K562 (cell line): ENCODE measurements around the gene HCN1. TPM values are rescaled to one million over a fixed set of nuclear protein-coding genes. Genes with fewer than 3 reads are reported as not detected.

Experiments
- HDGF ChIP-seq: fragments of 450-650 bp; IDR thresholded peaks from 2 replicates; pipeline ENCODE4 v1.6.1; 2016
- SFPQ ChIP-seq: fragments of 200-400 bp; formaldehyde crosslinking; IDR thresholded peaks from 2 replicates; pipeline ENCODE4 v1.6.1; 2017; ENCODE audit warnings: mild to moderate bottlenecking, low read depth, low read length, moderate library complexity
- ZNF512 ChIP-seq: IDR thresholded peaks from 2 replicates; pipeline ENCODE4 v1.6.1; 2016; ENCODE audit warnings: missing genetic modification characterization, missing compliant biosample characterization
- ZNF644 ChIP-seq: fragments of 200-800 bp; sonication (Bioruptor generic); IDR thresholded peaks from 2 replicates; pipeline ENCODE4 v1.6.1; 2016; ENCODE audit warnings: low read depth, missing genetic modification characterization, missing compliant biosample characterization
- polyA plus RNA-seq, 8 experiments: library from polyadenylated mRNA; depleted of rRNA in 4 of 8; stranded (reverse) in 5 of 8; unstranded in 3 of 8; fragments of >200 nt; fragmentation: Nextera tagmentation in 2 of 8; fragmentation: Illumina TruSeq in 1 of 8; extraction: Ambion mirVana in 2 of 8; extraction: Trizol in 1 of 8; gene quantifications; 2 replicates each; pipeline versions ENCODE4 v1.2.1 to v1.2.3, GENCODE V29; 2011 to 2014; ENCODE audit warnings: inconsistent platforms in 1 of 8, missing spikeins in 1 of 8
- total RNA-seq, 7 experiments: library from RNA; depleted of rRNA in 6 of 7; stranded (reverse); fragments of >200 nt in 6 of 7; fragmentation: Illumina TruSeq in 2 of 7; extraction: Trizol in 2 of 7; gene quantifications; 2 replicates each; pipeline versions ENCODE4 v1.2.1 to v1.2.3, GENCODE V29; 2011 to 2021; ENCODE audit warnings: low replicate concordance in 1 of 7
- TF ChIP-seq, protein P1 (sequence below): fragments of 200-800 bp; sonication (Bioruptor generic); IDR thresholded peaks from 2 replicates; pipeline ENCODE4 v1.6.1; 2016; ENCODE audit warnings: missing genetic modification characterization, missing compliant biosample characterization

HCN1 gene
- total and polyA plus RNA-seq, 9 of the 15 experiments (the other 6 are each of a cell fraction or from before 2014, with no cell fraction given) = not detected

DNA sequence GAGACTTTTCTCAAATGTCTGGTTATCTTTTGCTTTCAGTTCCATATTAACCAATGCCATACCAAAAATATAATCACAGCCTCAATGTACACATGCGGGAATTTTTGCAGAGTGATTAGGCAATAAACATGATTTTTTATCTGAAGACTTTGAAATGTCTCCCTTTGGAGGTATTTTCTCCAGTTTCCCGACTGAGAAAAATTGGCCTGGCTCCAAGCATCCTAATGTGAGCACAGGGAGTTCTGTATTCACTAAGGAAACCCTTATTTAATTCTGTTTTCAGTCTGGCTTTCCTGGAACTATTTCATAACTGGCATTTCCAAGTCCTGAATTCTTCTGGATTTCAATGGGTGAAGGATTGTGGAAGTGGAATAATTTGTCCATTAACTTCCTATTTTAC is 8.5 kb downstream of the HCN1 start (continued):
- TF ChIP-seq SFPQ (no peak), HDGF (no peak), ZNF644 (tag) (no peak), ZNF512 (tag) (no peak)
- TF ChIP-seq, protein P1, sequence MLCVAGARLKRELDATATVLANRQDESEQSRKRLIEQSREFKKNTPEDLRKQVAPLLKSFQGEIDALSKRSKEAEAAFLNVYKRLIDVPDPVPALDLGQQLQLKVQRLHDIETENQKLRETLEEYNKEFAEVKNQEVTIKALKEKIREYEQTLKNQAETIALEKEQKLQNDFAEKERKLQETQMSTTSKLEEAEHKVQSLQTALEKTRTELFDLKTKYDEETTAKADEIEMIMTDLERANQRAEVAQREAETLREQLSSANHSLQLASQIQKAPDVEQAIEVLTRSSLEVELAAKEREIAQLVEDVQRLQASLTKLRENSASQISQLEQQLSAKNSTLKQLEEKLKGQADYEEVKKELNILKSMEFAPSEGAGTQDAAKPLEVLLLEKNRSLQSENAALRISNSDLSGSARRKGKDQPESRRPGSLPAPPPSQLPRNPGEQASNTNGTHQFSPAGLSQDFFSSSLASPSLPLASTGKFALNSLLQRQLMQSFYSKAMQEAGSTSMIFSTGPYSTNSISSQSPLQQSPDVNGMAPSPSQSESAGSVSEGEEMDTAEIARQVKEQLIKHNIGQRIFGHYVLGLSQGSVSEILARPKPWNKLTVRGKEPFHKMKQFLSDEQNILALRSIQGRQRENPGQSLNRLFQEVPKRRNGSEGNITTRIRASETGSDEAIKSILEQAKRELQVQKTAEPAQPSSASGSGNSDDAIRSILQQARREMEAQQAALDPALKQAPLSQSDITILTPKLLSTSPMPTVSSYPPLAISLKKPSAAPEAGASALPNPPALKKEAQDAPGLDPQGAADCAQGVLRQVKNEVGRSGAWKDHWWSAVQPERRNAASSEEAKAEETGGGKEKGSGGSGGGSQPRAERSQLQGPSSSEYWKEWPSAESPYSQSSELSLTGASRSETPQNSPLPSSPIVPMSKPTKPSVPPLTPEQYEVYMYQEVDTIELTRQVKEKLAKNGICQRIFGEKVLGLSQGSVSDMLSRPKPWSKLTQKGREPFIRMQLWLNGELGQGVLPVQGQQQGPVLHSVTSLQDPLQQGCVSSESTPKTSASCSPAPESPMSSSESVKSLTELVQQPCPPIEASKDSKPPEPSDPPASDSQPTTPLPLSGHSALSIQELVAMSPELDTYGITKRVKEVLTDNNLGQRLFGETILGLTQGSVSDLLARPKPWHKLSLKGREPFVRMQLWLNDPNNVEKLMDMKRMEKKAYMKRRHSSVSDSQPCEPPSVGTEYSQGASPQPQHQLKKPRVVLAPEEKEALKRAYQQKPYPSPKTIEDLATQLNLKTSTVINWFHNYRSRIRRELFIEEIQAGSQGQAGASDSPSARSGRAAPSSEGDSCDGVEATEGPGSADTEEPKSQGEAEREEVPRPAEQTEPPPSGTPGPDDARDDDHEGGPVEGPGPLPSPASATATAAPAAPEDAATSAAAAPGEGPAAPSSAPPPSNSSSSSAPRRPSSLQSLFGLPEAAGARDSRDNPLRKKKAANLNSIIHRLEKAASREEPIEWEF (CRISPR knock-in tag) = no peak
- TF ChIP-seq, all 486 proteins: peak for 0
